RWPE2 (cell line): Measurements from ENCODE around the gene BCL2L2.

Experiments
- ATAC-seq: fragments of 200-7000 bp; cut with Tn5 transposase; 3 replicates; pipeline ENCODE4 v1.9.1; 2021; ENCODE audit warnings: low read depth
- DNase-seq: peaks from one replicate; pipeline ENCODE4 v3.0.0-alpha.2; 2020; ENCODE audit warnings: low spot score
- H3K27ac ChIP-seq: fragments of 450-650 bp; 2 replicates; pipeline ENCODE4 v1.5.1; 2017; ENCODE audit warnings: mild to moderate bottlenecking; ENCODE audit not compliant: poor library complexity, severe bottlenecking
- H3K27me3 ChIP-seq: fragments of 250-450 bp; sonication (Bioruptor Pico); 2 replicates; pipeline ENCODE4 v1.5.1; 2021; ENCODE audit warnings: mild to moderate bottlenecking, moderate library complexity; ENCODE audit not compliant: insufficient read depth, poor library complexity, severe bottlenecking
- H3K36me3 ChIP-seq: fragments of 250-450 bp; sonication (Bioruptor Pico); 2 replicates; pipeline ENCODE4 v1.5.1; 2020; ENCODE audit warnings: low read depth, mild to moderate bottlenecking, moderate library complexity
- H3K4me1 ChIP-seq: fragments of 250-450 bp; sonication (Bioruptor Pico); 2 replicates; pipeline ENCODE4 v1.5.1; 2021; ENCODE audit warnings: mild to moderate bottlenecking, moderate library complexity; ENCODE audit not compliant: insufficient read depth, poor library complexity, severe bottlenecking
- H3K4me3 ChIP-seq: fragments of 250-450 bp; sonication (Bioruptor Pico); 2 replicates; pipeline ENCODE4 v1.5.1; 2021; ENCODE audit warnings: mild to moderate bottlenecking, moderate library complexity; ENCODE audit not compliant: severe bottlenecking
- H3K9me3 ChIP-seq: fragments of 250-450 bp; sonication (Bioruptor Pico); 2 replicates; pipeline ENCODE4 v1.5.1; 2021; ENCODE audit warnings: mild to moderate bottlenecking, moderate library complexity; ENCODE audit not compliant: severe bottlenecking
- TF ChIP-seq, protein P1 (sequence below): fragments of 450-650 bp; IDR thresholded peaks from one replicate; pipeline ENCODE4 v1.5.1; 2017; ENCODE audit warnings: mild to moderate bottlenecking, moderate library complexity; ENCODE audit not compliant: poor library complexity, severe bottlenecking

The BCL2L2 gene

GRCh38 chr14:23346693-23347405 lies 40.2 kb downstream of the BCL2L2 start:
- no peak overlapping the region for H3K27ac ChIP-seq
- ATAC-seq, result no peak
- TF ChIP-seq, protein P1, sequence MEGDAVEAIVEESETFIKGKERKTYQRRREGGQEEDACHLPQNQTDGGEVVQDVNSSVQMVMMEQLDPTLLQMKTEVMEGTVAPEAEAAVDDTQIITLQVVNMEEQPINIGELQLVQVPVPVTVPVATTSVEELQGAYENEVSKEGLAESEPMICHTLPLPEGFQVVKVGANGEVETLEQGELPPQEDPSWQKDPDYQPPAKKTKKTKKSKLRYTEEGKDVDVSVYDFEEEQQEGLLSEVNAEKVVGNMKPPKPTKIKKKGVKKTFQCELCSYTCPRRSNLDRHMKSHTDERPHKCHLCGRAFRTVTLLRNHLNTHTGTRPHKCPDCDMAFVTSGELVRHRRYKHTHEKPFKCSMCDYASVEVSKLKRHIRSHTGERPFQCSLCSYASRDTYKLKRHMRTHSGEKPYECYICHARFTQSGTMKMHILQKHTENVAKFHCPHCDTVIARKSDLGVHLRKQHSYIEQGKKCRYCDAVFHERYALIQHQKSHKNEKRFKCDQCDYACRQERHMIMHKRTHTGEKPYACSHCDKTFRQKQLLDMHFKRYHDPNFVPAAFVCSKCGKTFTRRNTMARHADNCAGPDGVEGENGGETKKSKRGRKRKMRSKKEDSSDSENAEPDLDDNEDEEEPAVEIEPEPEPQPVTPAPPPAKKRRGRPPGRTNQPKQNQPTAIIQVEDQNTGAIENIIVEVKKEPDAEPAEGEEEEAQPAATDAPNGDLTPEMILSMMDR, result no peak

GRCh38 chr14:23347406-23348296 lies 41.0 kb downstream of the BCL2L2 start:
- ATAC-seq (no peak), DNase-seq (no peak)
- Histone ChIP-seq H3K27me3 (no peaks in the 10 kb centered on the region), H3K27ac (no peak overlapping the region), H3K36me3 (no peaks in the 10 kb centered on the region), H3K4me1 (no peaks in the 10 kb centered on the region), H3K4me3 (no peak overlapping the region), H3K9me3 (no peaks in the 10 kb centered on the region)
- TF ChIP-seq, protein P1, result no peak

More at GRCh38 chr14:23346693-23347405, 40.2 kb downstream of the BCL2L2 start:
- Histone ChIP-seq H3K4me3 (no peak overlapping the region), H3K27me3 (no peaks in the 10 kb centered on the region), H3K4me1 (no peaks in the 10 kb centered on the region), H3K9me3 (no peaks in the 10 kb centered on the region), H3K36me3 (no peaks in the 10 kb centered on the region)
- no peak for DNase-seq

GRCh38 chr14:23348297-23348655 lies 41.6 kb downstream of the BCL2L2 start:
- Histone ChIP-seq H3K4me3 (no peak overlapping the region), H3K4me1 (no peaks in the 10 kb centered on the region), H3K9me3 (no peaks in the 10 kb centered on the region), H3K27me3 (no peaks in the 10 kb centered on the region), H3K27ac (no peak overlapping the region), H3K36me3 (no peaks in the 10 kb centered on the region)
- ATAC-seq, result no peak
- DNase-seq, result no peak
- TF ChIP-seq, protein P1, result no peak

DNA sequence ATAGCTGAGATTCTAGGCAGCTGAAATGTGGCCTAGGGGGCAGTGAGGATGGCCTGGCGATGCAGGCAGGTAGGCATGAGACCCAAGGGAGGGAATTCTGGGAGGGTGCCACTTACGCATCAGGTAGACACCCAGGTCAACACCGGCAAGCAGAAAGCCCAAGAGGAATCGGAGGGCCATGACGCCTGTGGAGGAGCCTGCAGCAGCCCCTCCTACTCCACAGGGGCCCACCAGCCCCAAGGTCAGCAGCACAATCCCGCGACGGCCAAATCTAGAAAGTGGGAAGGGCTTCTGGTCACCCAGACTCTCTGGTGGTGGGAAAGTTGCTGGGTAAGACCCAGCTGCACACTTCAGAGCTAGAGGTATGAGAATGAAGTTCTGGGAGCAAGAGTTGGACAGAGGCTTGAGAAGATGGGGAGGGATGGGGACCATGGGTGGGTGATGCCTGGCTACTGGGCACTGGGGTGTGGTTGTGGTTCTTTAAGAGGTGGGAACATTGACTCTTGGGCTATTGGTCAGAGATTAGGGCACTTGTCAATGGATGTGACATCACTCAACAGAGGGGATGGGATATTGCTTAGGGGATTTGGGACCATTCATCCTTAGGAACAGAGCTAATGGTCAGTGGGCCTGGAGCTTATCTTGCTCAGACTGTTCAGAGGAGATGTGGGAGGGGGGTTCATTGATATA lies 42.7 kb downstream of the BCL2L2 start:
- DNase-seq (no peak), ATAC-seq (no peak)
- no peaks in the 10 kb centered on the region for H3K4me1 ChIP-seq
- no peaks in the 10 kb centered on the region for H3K27me3 ChIP-seq
- no peak overlapping the region for H3K27ac ChIP-seq
- H3K9me3 ChIP-seq, result no peaks in the 10 kb centered on the region
- H3K36me3 ChIP-seq, result no peaks in the 10 kb centered on the region
- TF ChIP-seq, protein P1, result no peak
- no peak overlapping the region for H3K4me3 ChIP-seq
